Naive B cell (primary cell): ENCODE results near the gene TEX2. TPM values are rescaled to one million over a fixed set of nuclear protein-coding genes. Genes with fewer than 3 reads are reported as not detected.
A peak's percentile ranks its signal among the peaks of the same experiment; 100 is the strongest.
"Not testable (repeated sequence)": the region's sequence is repeated elsewhere in the genome, so short reads cannot be mapped to it uniquely, and the experiment has no call there.

Experiments used
- ATAC-seq, 2 donors: fragments of 150-1000 bp; cut with Tn5 transposase; 2 replicates each; pipeline ENCODE4 v1.10.0; 2021; ENCODE audit warnings: low read depth in 2 of 2, mild to moderate bottlenecking in 2 of 2, moderate library complexity in 2 of 2
- DNase-seq: peaks from one replicate; pipeline ENCODE4 v3.0.0; 2022
- H3K27ac Mint-ChIP-seq, 6 donors: one replicate each; pipeline ENCODE4 v1.8.0; 2020 to 2022; ENCODE audit warnings: mild to moderate bottlenecking in 6 of 6, mixed read lengths in 6 of 6, moderate library complexity in 5 of 6, inconsistent platforms in 2 of 6
- H3K27me3 Mint-ChIP-seq, 3 donors: one replicate each; pipeline ENCODE4 v1.8.0; 2021 to 2022; ENCODE audit warnings: mixed read lengths in 3 of 3, mild to moderate bottlenecking in 1 of 3
- H3K36me3 Mint-ChIP-seq, 2 donors: one replicate each; pipeline ENCODE4 v1.8.0; 2020 to 2022; ENCODE audit warnings: mixed read lengths in 2 of 2, inconsistent platforms in 1 of 2, mild to moderate bottlenecking in 1 of 2
- H3K4me1 Mint-ChIP-seq, 3 donors: one replicate each; pipeline ENCODE4 v1.8.0; 2020 to 2022; ENCODE audit warnings: mixed read lengths in 3 of 3, inconsistent platforms in 1 of 3, mild to moderate bottlenecking in 1 of 3, moderate library complexity in 1 of 3
- H3K4me3 Mint-ChIP-seq, 8 donors: one replicate each; pipeline ENCODE4 v1.8.0; 2020 to 2022; ENCODE audit warnings: mild to moderate bottlenecking in 8 of 8, mixed read lengths in 8 of 8, moderate library complexity in 8 of 8, inconsistent platforms in 2 of 8
- H3K9me3 Mint-ChIP-seq, 7 donors: one replicate each; pipeline ENCODE4 v1.8.0; 2020 to 2022; ENCODE audit warnings: mixed read lengths in 7 of 7, mild to moderate bottlenecking in 5 of 7, inconsistent platforms in 2 of 7, moderate library complexity in 1 of 7
- polyA plus RNA-seq, 6 donors: library from polyadenylated mRNA; unstranded; fragments of 300-500 nt; fragmentation: Illumina TruSeq; gene quantifications; one replicate each; pipeline ENCODE4 v1.2.3, GENCODE V29; 2021; ENCODE audit warnings: low read depth in 6 of 6

Gene TEX2
- polyA plus RNA-seq, 6 donors from 2014 or later: 1.1 to 5.2 (median 3.8) TPM

DNA sequence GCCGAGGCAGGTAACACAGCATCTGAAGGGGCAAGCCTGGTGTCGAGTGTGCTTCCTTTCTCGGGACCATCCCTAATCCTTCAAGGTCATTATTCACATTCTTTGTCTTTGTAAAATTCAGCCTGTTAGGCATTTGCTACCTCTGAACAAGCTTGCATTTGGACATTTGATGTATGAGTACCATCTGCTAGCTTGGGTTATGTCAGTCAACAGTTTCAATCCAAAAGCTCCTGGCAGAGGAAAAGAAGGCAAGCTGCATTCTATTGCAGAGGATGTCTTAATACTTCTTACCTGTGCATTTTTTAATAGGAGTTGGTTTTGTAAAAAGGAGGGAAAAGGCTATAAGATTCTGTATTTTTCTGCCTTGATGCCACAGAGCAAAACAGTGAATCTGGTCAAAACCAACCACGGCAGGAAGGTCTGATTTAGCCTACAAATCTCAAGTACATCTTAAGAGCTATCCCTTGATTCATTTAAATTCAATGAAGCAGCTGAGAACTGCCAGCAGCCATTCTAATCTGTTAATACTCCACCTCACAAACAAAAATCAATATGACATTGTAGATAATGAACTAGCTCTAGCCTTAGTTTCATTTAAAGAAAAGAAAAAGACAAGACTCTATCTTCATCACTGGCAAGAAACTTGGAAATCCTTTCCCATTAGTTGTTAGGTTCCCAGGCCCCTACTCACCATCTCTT lies 39.0 kb downstream of the TEX2 start:
- H3K9me3 Mint-ChIP-seq: no peaks in the 10 kb centered on the region
- no peaks in the 10 kb centered on the region for H3K27me3 Mint-ChIP-seq
- no peaks in the 10 kb centered on the region for H3K36me3 Mint-ChIP-seq
- ATAC-seq (no peak), DNase-seq (no peak)
- peak overlapping the region in 3 of 6 donors; percentile 11 to 30 (median 29) for H3K27ac Mint-ChIP-seq
- no peak overlapping the region for H3K4me3 Mint-ChIP-seq
- peaks cover 0 to 3% (median 0%) of the 10 kb centered on the region in 3 donors for H3K4me1 Mint-ChIP-seq

DNA sequence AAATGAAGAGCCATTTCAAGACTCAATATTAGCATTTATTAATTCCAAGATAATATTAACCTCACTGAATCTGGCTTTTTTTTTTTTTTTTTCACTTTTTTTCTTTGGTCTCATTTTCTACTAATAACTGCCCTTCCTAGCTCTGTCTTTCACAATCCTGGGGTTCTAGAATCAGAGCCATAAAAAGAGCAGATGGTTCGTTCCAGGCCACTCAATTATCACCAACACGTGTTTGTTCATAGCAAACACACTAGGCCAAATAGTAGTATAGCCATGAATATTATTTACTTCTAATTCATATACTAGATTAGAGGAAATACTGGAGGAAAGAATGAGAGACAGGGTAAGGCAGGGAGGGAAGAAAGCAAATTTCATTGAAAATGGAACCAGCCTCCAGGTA lies 39.8 kb downstream of the TEX2 start:
- Mint-ChIP-seq H3K4me3 (no peak overlapping the region), H3K9me3 (no peaks in the 10 kb centered on the region), H3K27me3 (no peaks in the 10 kb centered on the region), H3K27ac (peak overlapping the region in 2 of 6 donors; percentile 38 to 60), H3K4me1 (peaks cover 0 to 8% (median 0%) of the 10 kb centered on the region in 3 donors), H3K36me3 (no peaks in the 10 kb centered on the region)
- DNase-seq (no peak), ATAC-seq (no peak)

DNA sequence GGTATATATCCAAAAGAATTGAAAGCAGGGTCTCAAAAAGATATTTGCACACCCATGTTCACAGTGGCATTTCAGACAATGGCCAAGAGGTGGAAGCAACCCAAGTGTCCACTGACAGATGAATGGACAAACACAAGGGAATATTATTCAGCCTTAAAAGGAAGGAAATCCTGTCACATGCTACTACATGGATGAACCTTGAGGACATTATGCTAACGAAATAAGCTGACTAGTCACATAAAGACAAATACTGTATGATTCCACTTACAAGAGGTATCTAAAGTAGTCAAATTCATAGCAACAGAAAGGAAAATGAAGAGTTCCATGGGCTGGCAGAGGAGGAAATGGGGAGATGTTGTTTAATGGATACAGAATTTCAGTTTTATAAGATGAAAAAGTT lies 41.4 kb downstream of the TEX2 start:
- no peak for ATAC-seq
- Mint-ChIP-seq H3K27me3 (no peaks in the 10 kb centered on the region), H3K4me3 (no peak overlapping the region), H3K36me3 (no peaks in the 10 kb centered on the region), H3K9me3 (no peaks in the 10 kb centered on the region), H3K4me1 (peaks cover 14 to 24% (median 14%) of the 10 kb centered on the region in 3 donors), H3K27ac (no peak overlapping the region)
- no peak for DNase-seq

DNA sequence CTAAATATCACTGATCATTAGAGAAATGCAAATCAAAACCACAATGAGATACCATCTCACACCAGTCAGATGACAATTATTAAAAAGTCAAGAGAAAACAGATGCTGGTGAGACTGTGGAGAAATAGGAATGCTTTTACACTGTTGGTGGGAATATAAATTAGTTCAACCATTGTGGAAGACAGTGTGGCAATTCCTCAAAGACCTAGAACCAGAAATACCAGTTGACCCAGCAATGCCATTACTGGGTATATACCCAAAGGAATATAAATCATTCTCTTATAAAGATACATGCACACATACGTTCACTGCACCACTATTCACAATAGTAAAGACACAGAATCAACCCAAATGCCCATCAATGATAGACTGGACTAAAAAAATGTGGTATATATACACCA lies 42.5 kb downstream of the TEX2 start:
- H3K4me1 Mint-ChIP-seq: peaks cover 24 to 34% (median 24%) of the 10 kb centered on the region in 3 donors
- not testable (repeated sequence) for DNase-seq, H3K4me3 Mint-ChIP-seq, H3K9me3 Mint-ChIP-seq, ATAC-seq, H3K27me3 Mint-ChIP-seq, H3K27ac Mint-ChIP-seq, H3K36me3 Mint-ChIP-seq

DNA sequence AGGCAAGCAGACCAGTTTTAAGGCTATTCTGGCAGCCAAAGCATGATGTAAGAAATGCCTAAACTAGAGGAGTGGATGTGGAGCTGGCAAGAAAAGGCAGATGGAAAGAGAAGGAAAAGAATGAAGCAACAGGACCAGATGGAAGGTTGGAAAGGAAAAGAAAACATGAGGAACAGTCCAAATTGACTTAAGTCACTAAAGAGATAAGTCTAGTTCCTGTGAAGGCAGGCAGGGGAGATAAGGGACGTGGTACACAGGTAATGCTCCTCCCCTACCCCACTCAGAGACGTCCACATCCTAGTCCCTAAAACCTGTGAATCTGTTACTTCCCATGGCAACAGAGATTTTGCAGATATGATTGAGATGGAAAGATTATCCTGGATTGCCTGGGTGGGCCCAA lies 43.5 kb downstream of the TEX2 start:
- ATAC-seq (no peak), DNase-seq (no peak)
- Mint-ChIP-seq H3K9me3 (no peaks in the 10 kb centered on the region), H3K4me1 (peaks cover 26 to 42% (median 31%) of the 10 kb centered on the region in 3 donors), H3K36me3 (no peaks in the 10 kb centered on the region), H3K4me3 (no peak overlapping the region), H3K27ac (peak overlapping the region in 1 of 6 donors; percentile 9), H3K27me3 (no peaks in the 10 kb centered on the region)

DNA sequence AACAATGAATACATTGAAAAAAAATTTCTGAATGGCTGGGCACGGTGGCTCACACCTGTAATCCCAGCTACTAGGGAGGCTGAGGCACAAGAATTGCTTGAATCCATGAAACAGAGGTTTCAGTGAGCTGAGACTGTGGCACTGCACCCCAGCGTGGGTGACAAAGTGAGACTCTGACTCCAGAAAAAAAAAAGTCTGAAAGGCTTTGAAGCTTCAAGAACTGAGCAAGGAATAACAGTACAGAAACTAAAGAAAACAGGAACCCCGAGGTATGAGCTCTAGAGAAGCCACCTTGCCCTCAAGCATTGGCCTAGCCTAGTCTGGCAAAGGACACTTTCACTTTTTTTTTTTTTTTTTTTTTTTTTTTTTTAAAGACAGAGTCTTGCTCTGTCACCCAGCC lies 45.0 kb downstream of the TEX2 start:
- peak; percentile 98 to 99 for ATAC-seq
- H3K9me3 Mint-ChIP-seq: no peaks in the 10 kb centered on the region
- H3K27me3 Mint-ChIP-seq: no peaks in the 10 kb centered on the region
- peak overlapping the region; percentile 40 to 87 (median 60) for H3K4me3 Mint-ChIP-seq
- peaks cover 0 to 3% of the 10 kb centered on the region in 2 donors for H3K36me3 Mint-ChIP-seq
- DNase-seq: peak; percentile 68
- peaks cover 26 to 42% (median 31%) of the 10 kb centered on the region in 3 donors for H3K4me1 Mint-ChIP-seq
- peak overlapping the region; percentile 69 to 95 (median 90) for H3K27ac Mint-ChIP-seq

DNA sequence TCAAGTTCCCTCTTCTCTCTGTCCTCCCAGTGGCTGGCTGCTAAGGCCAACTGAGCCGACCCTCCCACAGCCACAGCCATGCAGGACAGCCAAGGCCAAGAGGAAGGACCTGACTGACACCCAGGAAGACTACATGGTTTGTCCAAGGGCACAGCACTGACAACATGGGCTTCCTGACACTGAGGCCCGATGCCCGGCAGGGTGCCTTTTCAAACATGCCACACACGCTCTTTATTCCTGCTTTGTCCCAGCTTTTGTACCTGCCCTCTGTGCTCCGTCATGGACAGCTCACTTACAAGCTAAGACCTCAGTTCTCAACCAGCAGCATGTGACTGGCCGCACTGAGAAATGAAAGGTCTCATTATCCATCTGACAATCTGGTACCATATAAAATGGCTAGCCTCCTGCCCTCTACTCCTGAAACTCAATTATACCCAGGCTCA lies 45.8 kb downstream of the TEX2 start:
- no peak for DNase-seq
- H3K9me3 Mint-ChIP-seq: no peaks in the 10 kb centered on the region
- peak overlapping the region in 5 of 6 donors; percentile 63 to 95 (median 90) for H3K27ac Mint-ChIP-seq
- H3K27me3 Mint-ChIP-seq: no peaks in the 10 kb centered on the region
- peaks cover 26 to 42% (median 31%) of the 10 kb centered on the region in 3 donors for H3K4me1 Mint-ChIP-seq
- H3K36me3 Mint-ChIP-seq: peaks cover 0 to 8% of the 10 kb centered on the region in 2 donors
- no peak for ATAC-seq
- peak overlapping the region; percentile 51 to 87 (median 66) for H3K4me3 Mint-ChIP-seq

DNA sequence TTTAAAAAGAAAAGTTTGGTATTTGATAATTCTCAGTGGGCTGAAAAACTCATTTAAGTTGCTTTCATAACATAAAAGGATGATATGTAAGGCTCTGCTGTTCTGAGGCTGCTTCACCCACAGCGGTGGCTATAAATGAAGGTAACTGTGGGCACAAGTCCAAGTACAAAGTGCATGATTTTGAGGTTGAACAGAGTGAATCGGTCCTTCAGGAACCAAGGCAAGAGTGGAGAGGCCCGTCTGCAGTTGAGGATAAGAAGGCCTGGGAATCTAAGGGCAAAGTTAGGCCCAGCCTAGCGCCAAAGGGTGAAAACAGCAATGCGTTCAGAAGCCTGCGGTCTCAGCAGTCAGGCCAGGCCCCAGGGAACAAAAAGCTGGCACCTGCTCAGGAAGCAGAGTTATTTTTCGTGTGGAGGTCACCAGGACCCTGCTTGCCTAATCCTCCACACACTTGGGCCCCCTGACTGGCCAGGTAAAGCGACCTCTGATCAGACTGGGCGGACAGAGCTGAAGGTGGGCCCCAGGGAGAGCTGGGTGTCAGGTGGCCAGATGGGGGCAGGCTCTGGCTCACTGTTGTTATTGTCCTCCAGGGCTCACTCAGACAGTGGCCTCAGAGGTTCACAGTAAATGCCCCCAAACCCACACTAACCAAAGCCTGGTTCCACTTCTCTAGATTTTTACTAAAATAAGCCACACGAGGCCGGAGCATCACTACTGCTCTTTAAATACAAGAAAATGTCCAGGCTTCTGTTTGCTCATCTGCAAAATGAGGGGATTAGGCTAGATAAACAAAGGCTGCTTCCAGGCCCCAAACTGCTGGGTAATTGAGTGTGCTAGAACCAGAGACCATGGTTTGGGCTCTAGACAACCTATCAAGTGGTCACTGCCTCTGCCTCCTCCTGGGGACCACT lies 46.5 kb downstream of the TEX2 start:
- peaks cover 0 to 8% of the 10 kb centered on the region in 2 donors for H3K36me3 Mint-ChIP-seq
- peak; percentile 40 for DNase-seq
- H3K27me3 Mint-ChIP-seq: no peaks in the 10 kb centered on the region
- peak; percentile 45 to 54 for ATAC-seq
- peaks cover 26 to 42% (median 31%) of the 10 kb centered on the region in 3 donors for H3K4me1 Mint-ChIP-seq
- H3K27ac Mint-ChIP-seq: peak overlapping the region; percentile 44 to 95 (median 92)
- H3K9me3 Mint-ChIP-seq: no peaks in the 10 kb centered on the region
- H3K4me3 Mint-ChIP-seq: peak overlapping the region; percentile 38 to 85 (median 61)

DNA sequence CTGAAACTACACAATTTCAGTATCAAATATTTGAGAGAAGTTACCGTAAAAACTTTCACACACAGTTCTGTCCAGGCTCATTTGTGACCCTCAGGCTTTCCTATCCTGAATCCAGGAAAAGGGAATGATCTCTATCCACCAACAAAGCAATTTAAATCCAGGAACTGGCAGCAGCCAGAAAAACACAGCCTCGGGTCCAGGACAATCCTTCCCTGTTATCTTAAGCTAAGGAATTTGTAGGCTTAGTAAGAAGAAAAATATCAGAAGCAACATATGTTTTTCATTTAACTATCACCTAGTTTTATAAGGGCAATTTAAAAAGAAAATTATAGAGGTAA lies 47.1 kb downstream of the TEX2 start:
- H3K27me3 Mint-ChIP-seq: no peaks in the 10 kb centered on the region
- H3K36me3 Mint-ChIP-seq: peaks cover 0 to 8% of the 10 kb centered on the region in 2 donors
- ATAC-seq (no peak), DNase-seq (no peak)
- H3K27ac Mint-ChIP-seq: peak overlapping the region in 4 of 6 donors; percentile 57 to 95 (median 92)
- no peaks in the 10 kb centered on the region for H3K9me3 Mint-ChIP-seq
- H3K4me1 Mint-ChIP-seq: peaks cover 26 to 41% (median 31%) of the 10 kb centered on the region in 3 donors
- peak overlapping the region in 3 of 8 donors; percentile 56 to 67 (median 65) for H3K4me3 Mint-ChIP-seq

DNA sequence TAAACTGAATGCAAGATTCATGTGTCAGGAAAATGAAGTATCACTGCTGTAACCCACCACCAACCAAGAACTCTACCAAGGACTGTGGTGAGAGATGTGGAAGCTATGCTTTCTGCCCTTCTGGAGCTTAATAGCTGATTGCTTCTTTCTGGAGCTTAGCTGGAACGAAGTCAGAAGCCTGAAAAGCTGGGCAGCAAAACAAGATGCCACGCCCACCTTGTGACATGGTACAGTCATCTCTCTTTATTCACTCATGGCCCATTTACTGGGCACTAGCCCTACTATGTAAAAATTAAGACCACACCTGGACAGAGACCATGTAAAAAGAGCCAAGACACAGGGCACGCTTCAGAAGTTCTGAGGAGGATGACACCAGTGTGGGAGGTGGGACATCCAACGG lies 48.1 kb downstream of the TEX2 start:
- Mint-ChIP-seq H3K4me3 (no peak overlapping the region), H3K27me3 (no peaks in the 10 kb centered on the region), H3K9me3 (no peaks in the 10 kb centered on the region), H3K4me1 (peaks cover 26 to 39% (median 31%) of the 10 kb centered on the region in 3 donors), H3K36me3 (peaks cover 0 to 8% of the 10 kb centered on the region in 2 donors), H3K27ac (peak overlapping the region in 1 of 6 donors; percentile 89)
- DNase-seq (no peak), ATAC-seq (no peak)

DNA sequence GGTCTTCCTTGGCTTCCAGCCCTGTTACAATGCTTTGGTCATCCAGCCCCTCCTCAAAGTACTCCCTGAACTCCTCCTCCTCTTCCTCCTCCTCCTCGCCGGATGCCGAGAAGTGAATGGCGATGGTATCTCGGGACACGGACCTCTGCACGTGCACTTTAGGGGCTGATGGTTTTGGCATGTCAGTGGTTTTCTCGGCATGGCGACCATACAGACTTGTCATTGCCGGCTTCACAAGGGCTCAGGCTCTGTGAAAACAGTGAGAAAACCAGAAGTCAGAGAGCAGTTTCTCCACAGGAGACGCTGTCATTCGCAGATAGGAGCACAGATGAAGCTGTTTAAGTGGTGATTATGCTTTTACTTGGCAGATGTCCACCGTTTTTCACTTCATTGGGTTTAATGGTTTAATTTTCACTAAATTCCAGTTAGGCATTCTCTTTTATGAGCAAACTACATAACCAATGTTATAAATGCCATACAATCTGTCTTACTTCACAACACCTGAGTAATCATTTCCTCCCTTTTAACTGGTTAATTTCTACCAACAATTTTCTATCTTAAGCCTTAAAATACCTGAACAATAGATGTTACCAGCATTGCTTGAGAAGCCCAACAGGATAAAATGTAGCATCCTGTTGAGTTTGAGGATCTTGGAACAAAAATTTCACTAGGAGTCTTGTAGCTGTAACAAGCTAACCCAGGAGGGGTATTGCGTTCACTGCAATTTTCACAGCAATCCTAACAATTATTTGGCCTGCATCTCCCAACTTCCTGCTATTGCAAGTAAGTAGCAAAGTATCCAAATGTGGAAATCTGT lies 48.9 kb downstream of the TEX2 start:
- DNase-seq (no peak), ATAC-seq (no peak)
- H3K27ac Mint-ChIP-seq: no peak overlapping the region
- H3K4me1 Mint-ChIP-seq: peaks cover 26 to 39% (median 31%) of the 10 kb centered on the region in 3 donors
- no peak overlapping the region for H3K4me3 Mint-ChIP-seq
- peaks cover 0 to 8% of the 10 kb centered on the region in 2 donors for H3K36me3 Mint-ChIP-seq
- H3K9me3 Mint-ChIP-seq: no peaks in the 10 kb centered on the region
- no peaks in the 10 kb centered on the region for H3K27me3 Mint-ChIP-seq

DNA sequence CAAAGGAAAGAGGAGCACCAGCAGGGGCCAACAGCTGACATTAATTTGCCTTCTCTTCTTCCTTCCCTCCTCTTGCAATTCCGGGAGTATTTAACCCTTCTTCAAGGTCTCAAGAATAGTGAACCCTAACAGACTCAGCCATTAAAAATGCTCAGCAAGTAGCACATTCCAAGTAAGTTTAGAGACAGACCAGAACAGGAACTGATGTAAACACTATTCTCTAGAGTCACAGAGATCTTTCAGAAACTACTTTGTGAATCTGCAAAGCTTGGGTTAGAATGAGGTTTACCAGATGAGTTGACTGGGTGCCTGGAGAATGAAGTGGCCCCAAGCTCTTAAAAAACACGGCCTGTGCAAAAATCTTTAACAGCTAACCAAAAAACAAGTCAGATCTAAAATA lies 50.9 kb downstream of the TEX2 start:
- H3K27me3 Mint-ChIP-seq: no peaks in the 10 kb centered on the region
- ATAC-seq: no peak

DNA sequence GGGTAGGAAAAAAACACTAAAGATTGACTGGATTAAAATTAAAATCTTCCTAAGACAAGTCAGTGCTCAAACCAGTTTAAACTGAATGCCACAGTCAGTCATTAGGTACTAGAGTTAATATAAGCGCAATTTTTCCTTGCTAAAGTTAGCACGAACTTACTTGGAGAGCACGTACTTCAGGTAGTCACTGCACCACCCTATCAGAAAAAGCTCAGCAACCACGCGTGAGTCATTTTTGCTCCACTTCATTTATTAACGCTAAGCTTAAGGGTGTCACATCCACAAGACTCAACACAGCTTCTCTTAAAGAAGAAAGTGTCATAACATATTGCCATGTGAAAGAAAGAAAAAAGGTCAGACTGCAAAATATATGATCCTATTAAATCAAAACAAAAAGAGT lies 53.1 kb downstream of the TEX2 start:
- DNase-seq: no peak
- H3K36me3 Mint-ChIP-seq: peaks cover 0 to 8% of the 10 kb centered on the region in 2 donors
- H3K4me3 Mint-ChIP-seq: no peak overlapping the region
- no peaks in the 10 kb centered on the region for H3K27me3 Mint-ChIP-seq
- peaks cover 0 to 8% (median 2%) of the 10 kb centered on the region in 3 donors for H3K4me1 Mint-ChIP-seq
- no peak for ATAC-seq
- no peaks in the 10 kb centered on the region for H3K9me3 Mint-ChIP-seq
- H3K27ac Mint-ChIP-seq: no peak overlapping the region

More for the DNA sequence above, 50.9 kb downstream of the TEX2 start:
- no peak for DNase-seq
- H3K27ac Mint-ChIP-seq: peak overlapping the region in 1 of 6 donors; percentile 33
- peaks cover 0 to 8% of the 10 kb centered on the region in 2 donors for H3K36me3 Mint-ChIP-seq
- H3K4me3 Mint-ChIP-seq: no peak overlapping the region
- no peaks in the 10 kb centered on the region for H3K9me3 Mint-ChIP-seq
- H3K4me1 Mint-ChIP-seq: peaks cover 16 to 27% (median 23%) of the 10 kb centered on the region in 3 donors
